ENCODE data around the gene ADPGK.

- no peak for TF ChIP-seq CTCF (conservative IDR thresholded peaks at IDR 0.05; ENCODE audit: low read depth, low read length)
- TF ChIP-seq EZH2 (IDR thresholded peaks at IDR 0.05; ENCODE audit: borderline replicate concordance, low read depth, low read length, poor library complexity, severe bottlenecking), result no peak
Measured at GRCh38 chr15:72809329-72809728, 25.8 kb upstream of the ADPGK start.

Measured in A673 (cell line).